Activated CD4-positive, CD25-positive, alpha-beta regulatory T cell treated with anti-CD3 and anti-CD28 coated beads, Interleukin-2, amount 50 U/mL, for 16 hours (primary cell): Measurements from ENCODE around the gene EMC8.
"Not testable (repeated sequence)": the region's sequence is repeated elsewhere in the genome, so short reads cannot be mapped to it uniquely, and the experiment has no call there.

Source experiments
- DNase-seq: peaks from one replicate; pipeline ENCODE4 v3.0.0-alpha.2; 2020; ENCODE audit warnings: low read depth, low spot score

The EMC8 gene

DNA sequence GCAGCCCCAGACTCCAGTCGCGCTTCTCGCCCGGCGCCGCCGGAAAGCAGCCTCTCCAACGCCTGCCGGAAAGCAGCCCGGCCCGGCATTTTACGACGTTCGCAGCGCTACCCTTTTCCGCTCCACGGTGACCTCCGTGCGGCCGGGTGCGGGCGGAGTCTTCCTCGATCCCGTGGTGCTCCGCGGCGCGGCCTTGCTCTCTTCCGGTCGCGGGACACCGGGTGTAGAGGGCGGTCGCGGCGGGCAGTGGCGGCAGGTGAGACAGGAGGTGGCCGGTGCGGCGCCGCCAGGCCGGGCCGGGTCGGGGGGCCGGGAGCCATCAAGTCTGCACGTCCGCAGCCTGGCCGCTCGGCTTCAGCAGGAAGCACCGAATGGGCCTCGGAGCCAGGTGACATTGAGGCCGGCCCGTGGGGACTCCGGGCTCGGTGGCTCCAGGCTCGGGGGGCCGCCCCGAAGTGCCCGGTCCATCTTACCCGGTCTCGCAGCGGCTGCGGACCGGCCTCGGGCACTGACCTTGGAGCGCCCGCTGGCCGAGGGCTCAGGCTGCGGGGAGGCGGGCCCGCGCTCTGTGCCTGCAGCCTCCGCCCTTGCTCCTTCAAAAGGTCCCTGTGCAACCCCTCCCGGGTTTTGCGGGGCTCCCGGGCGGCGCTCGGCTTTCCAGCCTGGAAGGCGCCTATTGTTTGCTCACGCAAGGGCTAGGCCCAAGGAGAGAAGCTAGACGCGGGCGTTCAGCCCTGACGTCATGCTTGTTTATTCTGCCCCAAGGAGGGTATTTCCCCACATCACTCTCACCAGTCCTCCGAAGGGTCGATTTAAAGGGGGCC, at the start of gene EMC8, which contains the start of gene COX4I1:
EMC8 (minus strand) TSS at position 48 of the 824 bp plus-strand sequence. CDS start 249 bp downstream, outside the sequence.
COX4I1 (plus strand) TSS at position 199 of the 824 bp plus-strand sequence. CDS start 1,511 bp downstream, outside the sequence.
- peak; percentile 88 for DNase-seq

DNA sequence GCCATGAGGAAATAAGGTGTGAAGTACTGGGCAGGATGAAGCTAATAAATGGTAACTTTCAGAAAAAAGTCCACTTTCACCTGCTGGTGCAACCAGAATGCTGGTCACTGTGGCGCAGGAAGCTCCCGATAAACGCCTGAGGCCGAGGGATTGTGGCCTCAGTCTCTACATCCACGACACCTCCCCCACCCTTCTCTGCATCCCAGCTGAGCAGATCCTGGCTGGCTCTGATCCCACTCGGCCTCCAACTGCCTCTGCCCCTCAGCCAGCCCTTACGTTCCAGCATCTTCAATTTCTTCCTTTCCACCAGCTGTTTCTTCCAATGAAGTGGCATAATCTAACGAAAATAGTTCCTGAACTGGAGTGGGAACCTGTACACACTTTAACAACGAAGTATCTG, 49.6 kb upstream of the EMC8 start:
- no peak for DNase-seq

- no peak for DNase-seq
Measured at GRCh38 chr16:85847681-85848601, 48.6 kb upstream of the EMC8 start.

GRCh38 chr16:85847036-85847435, 47.7 kb upstream of the EMC8 start:
- DNase-seq = no peak

DNA sequence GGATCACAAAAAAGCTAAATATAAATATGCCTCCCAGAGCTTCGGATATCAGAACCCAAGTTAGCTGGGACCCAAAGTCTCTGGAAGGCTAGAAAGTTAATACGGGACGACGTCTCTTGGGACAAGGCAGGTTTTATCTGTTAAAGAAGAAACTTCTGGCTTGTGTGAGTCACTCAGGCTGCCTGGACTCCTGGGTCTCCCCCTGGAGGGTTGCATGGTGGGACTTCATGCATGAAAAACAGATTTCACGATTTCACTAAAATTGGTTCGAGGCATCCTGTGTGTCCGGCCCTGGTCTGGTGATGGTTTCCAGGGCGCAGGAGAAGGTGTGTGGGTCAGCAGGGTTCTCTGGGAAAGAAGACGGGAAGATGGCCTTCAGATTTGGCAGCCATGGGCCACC, 47.1 kb upstream of the EMC8 start:
- DNase-seq = no peak

DNA sequence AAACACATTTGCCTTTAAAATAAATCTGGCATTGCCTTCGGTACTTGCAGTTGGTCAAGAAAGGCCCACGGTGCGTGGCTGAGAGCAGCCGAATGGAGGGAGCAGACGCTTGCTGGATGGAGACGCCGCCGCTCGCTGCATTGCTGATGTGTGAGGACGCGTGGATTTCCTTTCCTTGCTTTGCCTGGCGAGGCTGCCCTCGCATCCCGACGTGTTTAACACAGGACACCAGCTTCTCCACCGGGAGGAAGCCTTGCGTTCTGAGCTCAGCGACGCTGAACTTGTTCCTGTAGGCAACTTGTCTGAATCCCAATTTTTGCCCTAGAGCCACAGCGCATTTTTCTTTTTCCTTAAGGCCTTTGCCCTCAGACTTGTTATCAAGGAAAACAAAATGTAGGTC, 45.9 kb upstream of the EMC8 start:
- no peak for DNase-seq

DNA sequence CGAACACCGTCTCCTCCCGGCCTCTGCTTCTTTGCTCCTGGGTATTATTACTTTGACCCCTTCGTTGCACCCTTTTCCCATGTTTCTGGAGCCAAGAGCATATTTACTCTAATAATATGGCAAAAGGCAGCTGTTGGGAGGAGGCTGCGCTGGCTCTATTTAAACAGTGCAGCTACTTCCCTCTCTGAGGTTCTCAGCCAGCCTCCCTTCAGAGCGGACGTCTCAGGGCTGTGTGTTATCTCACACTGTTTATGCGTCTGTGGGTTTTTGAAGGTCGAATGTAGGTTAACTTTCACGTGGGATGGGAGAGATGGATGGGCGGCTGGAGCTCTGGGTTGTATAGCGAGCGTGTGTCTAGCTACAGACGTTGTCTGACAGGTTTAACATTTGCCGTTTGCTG, 45.4 kb upstream of the EMC8 start:
- no peak for DNase-seq

DNA sequence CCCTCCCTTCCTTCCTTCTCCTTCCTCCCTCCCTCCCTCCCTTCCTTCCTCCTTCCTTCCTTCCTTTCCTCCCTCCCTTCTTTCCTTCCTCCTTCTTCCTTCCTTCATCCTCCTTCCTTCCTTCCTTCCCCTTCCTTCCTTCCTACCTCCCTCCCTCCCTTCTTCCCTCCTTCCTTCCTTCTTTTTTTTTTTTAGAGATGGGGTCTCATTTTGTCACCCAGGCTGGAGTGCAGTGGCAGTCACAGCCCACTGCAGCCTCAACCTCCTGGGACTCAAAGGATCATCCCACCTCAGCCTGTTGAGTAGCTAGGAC, 44.8 kb upstream of the EMC8 start:
- no peak for DNase-seq

GRCh38 chr16:85843471-85844168, 44.3 kb upstream of the EMC8 start:
- DNase-seq = no peak

GRCh38 chr16:85842848-85843247, 43.5 kb upstream of the EMC8 start:
- no peak for DNase-seq

DNA sequence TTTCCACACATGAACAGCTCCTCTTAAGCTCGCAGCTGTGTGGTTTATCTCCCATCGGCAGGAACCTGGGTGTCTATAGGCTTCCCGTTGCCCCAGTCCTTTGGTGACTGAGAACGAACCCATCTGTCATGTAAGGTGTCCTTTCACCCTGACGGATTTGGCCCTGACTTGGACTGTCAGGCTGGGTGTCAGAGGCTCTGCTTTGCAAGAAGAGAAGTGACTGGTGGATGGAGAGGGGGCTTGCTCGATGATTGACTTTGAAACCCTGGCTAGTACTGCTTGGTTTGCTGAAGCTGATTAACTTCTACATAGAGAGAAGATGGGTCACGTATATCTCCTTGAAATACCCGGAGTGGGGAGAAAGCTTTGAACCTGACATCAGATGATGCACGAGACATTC, 43.1 kb upstream of the EMC8 start:
- no peak for DNase-seq

- no peak for DNase-seq
Measured at GRCh38 chr16:85840801-85841200, 41.5 kb upstream of the EMC8 start.

DNA sequence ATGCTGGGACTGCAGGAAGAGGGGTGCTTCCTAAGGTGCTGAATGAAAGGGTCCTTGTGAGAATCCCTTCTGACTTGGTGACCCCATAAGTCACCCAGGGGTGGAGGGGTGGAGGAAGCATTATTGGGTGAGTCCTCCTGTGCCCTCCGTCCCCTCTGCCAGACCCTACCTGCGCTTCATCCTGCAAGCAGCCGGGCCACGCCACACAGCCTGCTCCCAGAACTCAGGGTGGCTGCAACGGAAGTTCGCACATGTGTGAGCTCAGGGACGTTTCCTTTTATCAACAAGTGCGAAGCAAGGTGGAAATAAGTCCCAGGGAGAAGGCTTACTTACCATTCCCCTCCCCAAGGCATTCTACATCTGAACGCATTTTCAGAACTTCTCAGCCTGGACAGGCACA, 41.1 kb upstream of the EMC8 start:
- no peak for DNase-seq

DNA sequence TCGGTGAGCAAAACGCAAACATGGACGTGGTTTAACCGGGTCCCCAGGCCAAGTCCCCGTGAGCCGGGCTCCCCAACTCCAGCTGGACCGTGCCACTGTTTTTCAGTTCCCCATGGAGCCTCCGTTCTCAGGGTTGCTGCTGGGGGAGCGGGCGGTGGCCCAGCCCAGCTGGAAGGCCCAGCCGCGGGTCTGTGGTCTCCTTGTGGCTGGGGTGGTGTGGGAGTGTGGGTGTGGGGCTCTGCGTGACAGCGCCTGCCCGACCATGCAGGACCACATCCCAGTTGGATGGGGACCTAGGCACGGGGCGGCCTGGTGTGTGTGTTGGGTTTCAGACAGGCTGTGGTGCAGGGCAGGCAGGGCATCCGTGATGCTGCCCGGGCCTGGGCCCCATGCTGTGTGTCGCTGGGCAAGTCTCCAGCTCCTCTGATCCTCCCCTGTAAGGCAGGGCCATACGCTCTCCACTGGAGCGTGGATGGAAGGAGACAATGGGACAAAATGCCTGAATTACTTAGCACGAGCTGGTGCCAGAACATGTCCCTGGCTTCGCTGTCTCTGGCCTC, 40.4 kb upstream of the EMC8 start:
- no peak for DNase-seq

DNA sequence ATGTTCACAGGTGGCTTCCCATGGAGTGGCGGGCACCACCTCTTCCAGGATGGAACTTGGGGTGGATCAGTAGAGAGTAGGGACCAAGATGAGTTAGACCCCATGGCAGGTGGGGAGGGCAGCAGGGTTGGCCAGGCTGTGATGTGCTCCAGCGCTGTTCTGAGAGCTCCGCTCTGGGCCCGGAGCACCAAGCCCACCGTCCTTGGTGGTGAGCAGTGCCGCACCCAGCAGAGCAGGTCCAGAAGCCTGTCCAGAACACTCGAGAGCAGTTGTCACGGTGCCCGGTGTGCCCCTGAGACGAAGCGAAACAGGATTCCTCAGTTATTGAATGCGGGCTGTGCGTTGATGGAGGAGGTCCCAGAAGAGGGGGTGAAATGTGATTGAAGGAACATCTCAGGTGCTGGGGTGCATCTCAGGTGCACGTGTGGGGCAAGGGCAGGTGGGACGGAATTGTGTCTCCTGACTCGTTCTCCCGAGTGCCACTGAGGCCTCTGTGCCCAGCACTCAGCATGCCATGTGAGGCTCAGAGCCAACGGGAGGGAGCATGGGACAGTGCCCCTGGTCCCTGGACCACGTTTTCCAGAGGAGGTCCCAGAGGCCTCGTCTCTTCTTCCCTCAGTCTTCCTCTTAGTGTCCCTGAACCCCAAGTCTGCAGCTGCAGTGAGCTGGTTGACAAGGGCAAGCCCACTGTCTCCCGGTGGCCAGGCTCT, 39.7 kb upstream of the EMC8 start:
- no peak for DNase-seq

- DNase-seq = no peak
Measured at GRCh38 chr16:85838381-85838780, 39.0 kb upstream of the EMC8 start.

DNA sequence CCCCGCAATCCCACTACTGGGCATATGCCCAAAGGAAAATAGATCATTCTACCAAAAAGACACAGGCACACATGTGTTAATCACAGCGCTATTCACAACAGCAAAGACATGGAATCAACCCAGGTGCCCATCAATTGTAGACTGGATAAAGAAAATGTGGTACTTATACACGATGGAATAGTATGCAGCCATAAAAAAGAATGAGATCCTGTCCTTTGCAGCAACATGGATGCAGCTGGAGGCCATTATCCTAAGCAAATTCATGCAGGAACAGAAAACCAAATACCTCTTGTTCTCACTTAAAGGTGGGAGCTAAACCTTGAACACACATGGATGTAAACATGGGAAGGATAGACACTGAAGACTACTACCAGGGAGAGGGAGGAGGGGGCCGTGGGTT, 38.3 kb upstream of the EMC8 start:
- not testable (repeated sequence) for DNase-seq

DNA sequence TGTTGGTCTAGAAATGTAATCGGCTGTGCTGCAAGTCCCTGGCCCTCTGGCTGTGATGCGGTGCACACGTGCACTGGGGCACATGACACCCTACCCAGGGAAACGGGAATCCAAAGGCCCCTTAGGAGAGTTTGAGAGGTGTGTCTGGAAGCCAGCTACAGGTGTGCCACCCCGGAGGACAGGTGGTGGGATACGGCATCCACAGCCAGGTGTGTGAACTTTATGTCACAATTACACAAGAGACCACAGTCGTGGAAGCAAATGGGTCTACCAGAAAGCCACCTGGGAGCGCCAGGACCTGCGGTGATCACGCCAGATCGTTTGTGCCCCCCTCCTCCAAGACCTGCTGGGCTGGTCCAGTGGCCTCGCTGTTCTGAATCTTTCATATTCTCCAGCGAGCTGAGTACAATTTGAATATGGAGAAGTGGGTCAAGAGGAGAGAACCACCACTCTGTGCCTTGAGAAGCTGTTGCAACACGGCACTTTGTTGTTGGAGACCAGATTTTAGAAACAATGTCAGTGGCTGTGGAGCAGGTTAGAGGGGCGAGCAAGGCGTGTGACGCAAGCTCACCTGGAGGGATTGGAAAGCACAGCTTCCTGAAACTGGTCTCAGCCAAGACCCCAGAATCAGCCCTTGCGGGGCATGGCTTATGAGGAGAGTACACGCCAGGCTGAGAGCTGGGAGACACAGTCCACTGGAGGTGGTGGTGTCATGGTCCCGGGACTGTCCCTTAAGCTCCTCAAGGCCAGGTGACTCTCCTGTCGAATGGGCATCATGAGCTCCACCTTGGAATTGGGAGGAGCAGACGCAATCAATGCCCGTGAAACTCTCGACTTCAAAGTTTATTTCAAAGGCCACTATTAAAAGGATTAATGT, 37.6 kb upstream of the EMC8 start:
- DNase-seq = no peak

DNA sequence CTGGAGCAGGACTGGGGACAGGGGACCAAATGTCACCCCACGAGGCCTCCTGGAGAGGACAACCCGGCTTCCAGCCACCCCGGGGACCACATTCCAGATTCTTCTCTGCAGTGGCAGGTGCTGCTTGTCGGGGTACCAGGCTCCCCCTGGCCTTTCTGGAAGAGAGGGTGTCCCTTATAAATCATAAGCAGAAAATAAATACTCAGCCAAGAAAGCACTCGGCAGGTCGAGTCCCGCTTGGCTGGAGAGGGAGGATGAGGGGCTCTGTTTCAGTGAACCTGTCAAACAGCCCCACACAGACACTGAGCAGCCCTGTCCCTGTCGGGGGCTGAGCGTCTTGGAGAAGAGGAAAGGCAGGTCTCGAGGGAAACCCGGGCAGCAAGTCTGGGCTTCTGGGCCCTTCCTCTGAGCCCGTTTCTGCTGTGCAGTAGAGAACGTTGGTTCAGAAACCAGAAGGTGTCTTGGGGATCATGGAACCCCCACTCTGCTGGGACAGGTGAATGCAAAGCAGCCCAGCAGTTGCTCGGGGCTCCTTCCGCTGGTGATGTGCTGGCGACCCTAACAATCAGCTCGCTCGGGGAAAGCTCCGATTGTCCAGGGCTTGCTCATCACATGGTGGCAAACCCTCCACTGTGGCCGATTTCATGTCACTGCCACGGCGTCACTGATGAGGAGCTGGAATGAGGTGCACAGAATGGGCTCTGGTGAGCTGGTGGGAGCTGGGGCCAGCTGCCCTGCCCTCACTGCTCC, 36.8 kb upstream of the EMC8 start:
- no peak for DNase-seq
